GM04504 (cell line): ENCODE measurements around the gene DDR1.
"Not testable (repeated sequence)": the region's sequence is repeated elsewhere in the genome, so short reads cannot be mapped to it uniquely, and the experiment has no call there.

Experiments used
- DNase-seq: peaks from one replicate; pipeline ENCODE4 v3.0.0-alpha.2; 2012; ENCODE audit warnings: low read depth

The DDR1 gene

GRCh38 chr6:30854285-30855040 lies 29.9 kb upstream of the DDR1 start:
- DNase-seq, result no peak

- DNase-seq, result no peak
Observed at GRCh38 chr6:30855429-30856075, 28.8 kb upstream of the DDR1 start.

- DNase-seq, result no peak
Observed at GRCh38 chr6:30857112-30857511, 27.2 kb upstream of the DDR1 start.

- no peak for DNase-seq
Observed at GRCh38 chr6:30857549-30857948, 26.8 kb upstream of the DDR1 start.

- not testable (repeated sequence) for DNase-seq
Observed at GRCh38 chr6:30859726-30860125, 24.6 kb upstream of the DDR1 start.

GRCh38 chr6:30861257-30862048 lies 22.9 kb upstream of the DDR1 start:
- no peak for DNase-seq

- DNase-seq, result no peak
Observed at GRCh38 chr6:30862156-30862875, 22.0 kb upstream of the DDR1 start.

- DNase-seq, result no peak
Observed at GRCh38 chr6:30864325-30864724, 20.0 kb upstream of the DDR1 start.

GRCh38 chr6:30869241-30869749 lies 15.0 kb upstream of the DDR1 start:
- DNase-seq, result not testable (repeated sequence)

- no peak for DNase-seq
Observed at GRCh38 chr6:30870546-30870945, 13.8 kb upstream of the DDR1 start.

- DNase-seq, result no peak
Observed at GRCh38 chr6:30871592-30872183, 12.6 kb upstream of the DDR1 start.

GRCh38 chr6:30873137-30873640 lies 11.1 kb upstream of the DDR1 start:
- DNase-seq, result no peak

GRCh38 chr6:30873795-30874194 lies 10.5 kb upstream of the DDR1 start:
- DNase-seq, result not testable (repeated sequence)

- no peak for DNase-seq
Observed at GRCh38 chr6:30875244-30876038, 8.9 kb upstream of the DDR1 start.

GRCh38 chr6:30876039-30876730 lies 8.1 kb upstream of the DDR1 start:
- peak; percentile 39 for DNase-seq

- DNase-seq, result peak; percentile 79
Observed at GRCh38 chr6:30877419-30878262, 6.7 kb upstream of the DDR1 start.

GRCh38 chr6:30879684-30880427 lies 4.5 kb upstream of the DDR1 start:
- DNase-seq, result no peak

GRCh38 chr6:30880698-30881252 lies 3.5 kb upstream of the DDR1 start:
- DNase-seq, result no peak
